GM12878 (cell line): ENCODE results near the gene SLC5A10.

ENCODE experiments used
- CHD2 ChIP-seq: IDR thresholded peaks from 2 replicates; pipeline ENCODE4 v1.6.1; 2011; ENCODE audit warnings: low read depth, low read length, improper control_type of control experiment, borderline replicate concordance
- CHD4 ChIP-seq: fragments of 200-600 bp; sonication (generic); IDR thresholded peaks from 2 replicates; pipeline ENCODE4 v1.6.1; 2016; ENCODE audit warnings: mild to moderate bottlenecking
- CREB1 ChIP-seq: IDR thresholded peaks from 2 replicates; pipeline ENCODE4 v1.6.1; 2012; ENCODE audit warnings: low read depth, mild to moderate bottlenecking, inconsistent platforms
- EP300 ChIP-seq, 2 experiments: fragments of 150-350 bp in 1 of 2; IDR thresholded peaks; 2 replicates each; pipeline ENCODE4 v1.6.1; 2011 to 2012; ENCODE audit warnings: low read depth in 2 of 2, low read length in 2 of 2, borderline replicate concordance in 1 of 2, improper control_type of control experiment in 1 of 2, inconsistent platforms in 1 of 2; ENCODE audit not compliant: control insufficient read depth in 1 of 2
- POLR2AphosphoS5 ChIP-seq: IDR thresholded peaks from 2 replicates; pipeline ENCODE4 v1.6.1; 2011; ENCODE audit warnings: mild to moderate bottlenecking, low read length, inconsistent platforms
- RFX5 ChIP-seq: IDR thresholded peaks from 2 replicates; pipeline ENCODE4 v1.6.1; 2011; ENCODE audit warnings: low read depth, low read length, improper control_type of control experiment
- SMAD5 ChIP-seq: IDR thresholded peaks from 2 replicates; pipeline ENCODE4 v1.6.1; 2016; ENCODE audit warnings: antibody characterized with exemption, low read depth
- YY1 ChIP-seq: IDR thresholded peaks from 2 replicates; pipeline ENCODE4 v1.6.1; 2011; ENCODE audit warnings: low read depth, mild to moderate bottlenecking, low read length
- TF ChIP-seq, protein P1 (sequence below), 3 experiments: IDR thresholded peaks in 2 of 3; conservative IDR thresholded peaks in 1 of 3; 2 replicates each; pipeline ENCODE4 v1.5.1; 2011; ENCODE audit warnings: low read depth in 3 of 3, low read length in 3 of 3, mild to moderate bottlenecking in 3 of 3, control low read depth in 2 of 3, moderate library complexity in 2 of 3, inconsistent platforms in 1 of 3, mixed read lengths in 1 of 3; ENCODE audit not compliant: control insufficient read depth in 2 of 3, insufficient read depth in 1 of 3; ENCODE audit errors: extremely low read depth in 1 of 3
- TF ChIP-seq, protein P2 (sequence below): fragments of 450-650 bp; IDR thresholded peaks from 2 replicates; pipeline ENCODE4 v1.6.1; 2017; ENCODE audit warnings: antibody characterized with exemption, mild to moderate bottlenecking, moderate library complexity
- TF ChIP-seq, protein P3 (sequence below): IDR thresholded peaks from 2 replicates; pipeline ENCODE4 v1.6.1; 2011; ENCODE audit warnings: borderline replicate concordance, low read depth, mild to moderate bottlenecking, moderate library complexity, low read length; ENCODE audit not compliant: insufficient read depth, poor library complexity, severe bottlenecking

DNA sequence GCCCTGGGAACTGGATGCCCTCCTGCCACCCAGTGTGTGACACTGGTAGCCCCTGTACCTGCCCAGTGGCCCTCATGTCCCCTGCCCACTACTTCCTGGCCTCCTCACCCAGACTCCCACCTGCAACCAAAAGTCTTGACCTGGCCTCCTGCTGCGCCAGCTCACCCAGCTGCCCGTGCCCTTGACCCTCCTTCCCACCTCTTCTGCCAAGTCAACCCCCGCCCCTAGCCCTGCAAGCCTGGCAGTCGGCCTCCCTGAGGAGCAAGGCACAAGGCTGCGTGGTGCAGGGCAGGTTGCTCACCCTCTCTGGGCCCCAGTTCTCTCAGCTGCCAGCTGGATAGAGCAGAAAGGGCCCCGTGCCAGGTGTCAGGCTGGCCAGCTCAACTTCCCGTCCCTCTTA lies 64.9 kb downstream of the SLC5A10 start:
- TF ChIP-seq YY1 (no peak), POLR2AphosphoS5 (no peak), RFX5 (no peak), EP300 (IDR thresholded peaks at IDR 0.05; ENCODE audit: borderline replicate concordance in 1 of 2, control insufficient read depth in 1 of 2, low read depth in 2 of 2, low read length in 2 of 2) (no peak), CHD4 (no peak), SMAD5 (no peak), CREB1 (no peak), CHD2 (no peak)
- TF ChIP-seq, protein P1, sequence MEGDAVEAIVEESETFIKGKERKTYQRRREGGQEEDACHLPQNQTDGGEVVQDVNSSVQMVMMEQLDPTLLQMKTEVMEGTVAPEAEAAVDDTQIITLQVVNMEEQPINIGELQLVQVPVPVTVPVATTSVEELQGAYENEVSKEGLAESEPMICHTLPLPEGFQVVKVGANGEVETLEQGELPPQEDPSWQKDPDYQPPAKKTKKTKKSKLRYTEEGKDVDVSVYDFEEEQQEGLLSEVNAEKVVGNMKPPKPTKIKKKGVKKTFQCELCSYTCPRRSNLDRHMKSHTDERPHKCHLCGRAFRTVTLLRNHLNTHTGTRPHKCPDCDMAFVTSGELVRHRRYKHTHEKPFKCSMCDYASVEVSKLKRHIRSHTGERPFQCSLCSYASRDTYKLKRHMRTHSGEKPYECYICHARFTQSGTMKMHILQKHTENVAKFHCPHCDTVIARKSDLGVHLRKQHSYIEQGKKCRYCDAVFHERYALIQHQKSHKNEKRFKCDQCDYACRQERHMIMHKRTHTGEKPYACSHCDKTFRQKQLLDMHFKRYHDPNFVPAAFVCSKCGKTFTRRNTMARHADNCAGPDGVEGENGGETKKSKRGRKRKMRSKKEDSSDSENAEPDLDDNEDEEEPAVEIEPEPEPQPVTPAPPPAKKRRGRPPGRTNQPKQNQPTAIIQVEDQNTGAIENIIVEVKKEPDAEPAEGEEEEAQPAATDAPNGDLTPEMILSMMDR (IDR thresholded peaks at IDR 0.05 in 2 of 3, conservative IDR thresholded peaks at IDR 0.05 in 1 of 3; ENCODE audit: control insufficient read depth in 2 of 3, extremely low read depth in 1 of 3, insufficient read depth in 1 of 3, low read depth in 3 of 3, low read length in 3 of 3), result no peak
- TF ChIP-seq, protein P2, sequence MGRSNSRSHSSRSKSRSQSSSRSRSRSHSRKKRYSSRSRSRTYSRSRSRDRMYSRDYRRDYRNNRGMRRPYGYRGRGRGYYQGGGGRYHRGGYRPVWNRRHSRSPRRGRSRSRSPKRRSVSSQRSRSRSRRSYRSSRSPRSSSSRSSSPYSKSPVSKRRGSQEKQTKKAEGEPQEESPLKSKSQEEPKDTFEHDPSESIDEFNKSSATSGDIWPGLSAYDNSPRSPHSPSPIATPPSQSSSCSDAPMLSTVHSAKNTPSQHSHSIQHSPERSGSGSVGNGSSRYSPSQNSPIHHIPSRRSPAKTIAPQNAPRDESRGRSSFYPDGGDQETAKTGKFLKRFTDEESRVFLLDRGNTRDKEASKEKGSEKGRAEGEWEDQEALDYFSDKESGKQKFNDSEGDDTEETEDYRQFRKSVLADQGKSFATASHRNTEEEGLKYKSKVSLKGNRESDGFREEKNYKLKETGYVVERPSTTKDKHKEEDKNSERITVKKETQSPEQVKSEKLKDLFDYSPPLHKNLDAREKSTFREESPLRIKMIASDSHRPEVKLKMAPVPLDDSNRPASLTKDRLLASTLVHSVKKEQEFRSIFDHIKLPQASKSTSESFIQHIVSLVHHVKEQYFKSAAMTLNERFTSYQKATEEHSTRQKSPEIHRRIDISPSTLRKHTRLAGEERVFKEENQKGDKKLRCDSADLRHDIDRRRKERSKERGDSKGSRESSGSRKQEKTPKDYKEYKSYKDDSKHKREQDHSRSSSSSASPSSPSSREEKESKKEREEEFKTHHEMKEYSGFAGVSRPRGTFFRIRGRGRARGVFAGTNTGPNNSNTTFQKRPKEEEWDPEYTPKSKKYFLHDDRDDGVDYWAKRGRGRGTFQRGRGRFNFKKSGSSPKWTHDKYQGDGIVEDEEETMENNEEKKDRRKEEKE, result no peak
- TF ChIP-seq, protein P3, sequence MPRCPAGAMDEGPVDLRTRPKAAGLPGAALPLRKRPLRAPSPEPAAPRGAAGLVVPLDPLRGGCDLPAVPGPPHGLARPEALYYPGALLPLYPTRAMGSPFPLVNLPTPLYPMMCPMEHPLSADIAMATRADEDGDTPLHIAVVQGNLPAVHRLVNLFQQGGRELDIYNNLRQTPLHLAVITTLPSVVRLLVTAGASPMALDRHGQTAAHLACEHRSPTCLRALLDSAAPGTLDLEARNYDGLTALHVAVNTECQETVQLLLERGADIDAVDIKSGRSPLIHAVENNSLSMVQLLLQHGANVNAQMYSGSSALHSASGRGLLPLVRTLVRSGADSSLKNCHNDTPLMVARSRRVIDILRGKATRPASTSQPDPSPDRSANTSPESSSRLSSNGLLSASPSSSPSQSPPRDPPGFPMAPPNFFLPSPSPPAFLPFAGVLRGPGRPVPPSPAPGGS, result no peak
